Natural killer cell treated with Interleukin-12 subunit alpha and Interleukin-12 subunit beta and Interleukin-15 and Interleukin-18, amount 100 ng/mL, for 72 hours (primary cell): ENCODE results near the gene PCMTD2. TPM values are rescaled to one million over a fixed set of nuclear protein-coding genes. Genes with fewer than 3 reads are reported as not detected.

Experiments used
- total RNA-seq, 2 donors: library from RNA; stranded (reverse); gene quantifications; one replicate each; pipeline ENCODE4 v1.2.3, GENCODE V29; 2022

Gene PCMTD2
- total RNA-seq, 2 donors from 2014 or later = 17.4 to 21.8 TPM

Other genes starting within 250 kb of the PCMTD2 start
- gene C20orf204, start 219.6 kb upstream of the PCMTD2 start, total RNA-seq = 1 to 10 TPM; 2.4 to 6.3 TPM
- not detected for gene SOX18, start 206.1 kb upstream of the PCMTD2 start, total RNA-seq
- 10 to 100 TPM; 23.2 to 24.1 TPM for gene TCEA2, start 192.6 kb upstream of the PCMTD2 start, total RNA-seq
- gene RGS19, start 176.2 kb upstream of the PCMTD2 start, total RNA-seq = 10 to 100 TPM; 27.1 to 33.4 TPM
- gene OPRL1, start 175.7 kb upstream of the PCMTD2 start, total RNA-seq = under 1 TPM; 0.12 to 0.20 TPM
- gene LKAAEAR1, start 171.3 kb upstream of the PCMTD2 start, total RNA-seq = not detected
- gene NPBWR2, start 148.2 kb upstream of the PCMTD2 start, total RNA-seq = not detected
- not detected for gene MYT1, start 91.3 kb upstream of the PCMTD2 start, total RNA-seq